Activated CD8-positive, alpha-beta T cell treated with anti-CD3 and anti-CD28 coated beads, Interleukin-2, amount 10 ng/mL, durations not matched to agents 7 days and 5 days (primary cell): ENCODE data around the gene USP22. TPM values are rescaled to one million over a fixed set of nuclear protein-coding genes. Genes with fewer than 3 reads are reported as not detected.
A peak's percentile ranks its signal among the peaks of the same experiment; 100 is the strongest.
"Not testable (repeated sequence)": the region's sequence is repeated elsewhere in the genome, so short reads cannot be mapped to it uniquely, and the experiment has no call there.

ENCODE experiments used
- ATAC-seq: fragments of 150-1000 bp; cut with Tn5 transposase; one replicate; pipeline ENCODE4 v1.10.0; 2021; ENCODE audit warnings: moderate library complexity
- CTCF ChIA-PET: fragments of 350-600 bp; sonication (Branson Sonifier 250); formaldehyde crosslinking; loops from one replicate; lab custom pipeline; 2021; ENCODE audit warnings: antibody characterized with exemption; lab: Charles Lee
- POLR2A ChIA-PET: fragments of 350-600 bp; sonication (Branson Sonifier 250); formaldehyde crosslinking; loops from one replicate; lab custom pipeline; 2021; ENCODE audit warnings: antibody characterized with exemption; lab: Charles Lee
- DNase-seq: peaks from one replicate; pipeline ENCODE4 v3.0.0-alpha.2; 2020
- H3K27ac Mint-ChIP-seq: one replicate; pipeline ENCODE4 v1.8.0; 2021; ENCODE audit warnings: mild to moderate bottlenecking, mixed read lengths
- H3K27me3 Mint-ChIP-seq: one replicate; pipeline ENCODE4 v1.8.0; 2021; ENCODE audit warnings: low read depth, mixed read lengths
- H3K36me3 Mint-ChIP-seq: one replicate; pipeline ENCODE4 v1.8.0; 2021; ENCODE audit warnings: low read depth, mixed read lengths
- H3K4me1 Mint-ChIP-seq: one replicate; pipeline ENCODE4 v1.8.0; 2021; ENCODE audit warnings: low read depth, mixed read lengths
- H3K4me3 Mint-ChIP-seq: one replicate; pipeline ENCODE4 v1.8.0; 2021; ENCODE audit warnings: mild to moderate bottlenecking, mixed read lengths
- H3K9me3 Mint-ChIP-seq: one replicate; pipeline ENCODE4 v1.8.0; 2022; ENCODE audit warnings: mixed read lengths; ENCODE audit not compliant: insufficient read depth
- total RNA-seq, 2 experiments: library from RNA; stranded (reverse); gene quantifications; one replicate each; pipeline ENCODE4 v1.2.3, GENCODE V29; 2021

USP22 gene
- 100 to 1,000 TPM; 138 to 148 TPM for total RNA-seq

- POLR2A ChIA-PET = interaction anchor here (0.6 to 2.6 kb wide), 20 partner anchors 8 to 244 kb away, joined by 3 to 39 read pairs (median 4); partner anchors contain the start of genes DHRS7B and TMEM11
- peak; percentile 59 for ATAC-seq
- peak within 1 kb of the TSS; percentile 99 for H3K4me3 Mint-ChIP-seq
Observed at GRCh38 chr17:21042458-21043295, at the start of gene USP22. USP22 (minus strand) TSS chr17:21043011; CDS start chr17:21042835, 176 bp downstream.

DNA sequence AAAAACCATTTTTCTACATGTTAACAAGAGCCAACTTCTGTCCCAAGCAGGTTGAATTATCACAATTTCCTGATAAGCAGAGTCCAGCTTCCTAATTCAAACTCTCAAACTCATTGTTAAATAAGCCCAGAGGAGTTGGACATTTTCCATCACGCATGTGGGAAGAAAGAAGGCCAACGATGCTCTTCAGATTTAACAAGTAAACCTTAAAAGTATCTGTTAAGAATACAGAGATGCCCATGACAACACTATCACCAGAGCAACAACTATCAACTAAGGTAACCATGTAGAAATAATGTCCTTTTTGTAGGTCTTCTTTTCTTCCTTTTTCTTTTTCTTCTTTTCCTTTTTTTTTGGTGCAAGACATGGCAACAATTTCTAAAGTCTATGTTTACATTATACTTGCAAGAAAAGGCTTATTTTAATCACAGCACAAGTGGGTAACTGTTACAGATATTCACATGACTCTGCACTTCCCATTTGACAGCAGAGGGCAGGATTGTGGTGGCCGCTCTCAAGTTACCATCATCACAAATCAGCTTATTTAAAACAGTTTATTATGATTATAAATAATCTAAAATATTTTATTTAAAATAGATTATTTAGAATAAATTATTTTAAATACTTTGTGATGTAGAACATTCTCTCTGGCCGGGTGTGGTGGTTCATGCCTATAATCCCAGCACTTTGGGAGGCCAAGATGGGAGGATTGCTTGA is 48.2 kb upstream of the USP22 start:
- Mint-ChIP-seq H3K36me3 (no peaks in the 10 kb centered on the region), H3K4me1 (no peaks in the 10 kb centered on the region), H3K27ac (no peak overlapping the region), H3K4me3 (no peak overlapping the region), H3K9me3 (no peaks in the 10 kb centered on the region), H3K27me3 (peaks cover 3% of the 10 kb centered on the region)
- ChIA-PET CTCF (interaction anchor here (0.9 to 1.4 kb wide), 2 partner anchors 8 to 48 kb away, joined by 3 to 5 read pairs; partner anchors contain the start of gene USP22), POLR2A (no interaction called here)
- DNase-seq (no peak), ATAC-seq (no peak)

More at GRCh38 chr17:21042458-21043295, at the start of gene USP22:
- peaks cover 12% of the 10 kb centered on the region for H3K36me3 Mint-ChIP-seq
- H3K9me3 Mint-ChIP-seq = no peaks in the 10 kb centered on the region
- peak within 1 kb of the TSS; percentile 96 for H3K27ac Mint-ChIP-seq
- peak; percentile 52 for DNase-seq
- H3K4me1 Mint-ChIP-seq = peaks cover 32% of the 10 kb centered on the region
- CTCF ChIA-PET = interaction anchor here (0.6 to 2.7 kb wide), 31 partner anchors 9 to 237 kb away, joined by 3 to 50 read pairs (median 4); partner anchors contain the start of gene NATD1
- H3K27me3 Mint-ChIP-seq = no peaks in the 10 kb centered on the region

DNA sequence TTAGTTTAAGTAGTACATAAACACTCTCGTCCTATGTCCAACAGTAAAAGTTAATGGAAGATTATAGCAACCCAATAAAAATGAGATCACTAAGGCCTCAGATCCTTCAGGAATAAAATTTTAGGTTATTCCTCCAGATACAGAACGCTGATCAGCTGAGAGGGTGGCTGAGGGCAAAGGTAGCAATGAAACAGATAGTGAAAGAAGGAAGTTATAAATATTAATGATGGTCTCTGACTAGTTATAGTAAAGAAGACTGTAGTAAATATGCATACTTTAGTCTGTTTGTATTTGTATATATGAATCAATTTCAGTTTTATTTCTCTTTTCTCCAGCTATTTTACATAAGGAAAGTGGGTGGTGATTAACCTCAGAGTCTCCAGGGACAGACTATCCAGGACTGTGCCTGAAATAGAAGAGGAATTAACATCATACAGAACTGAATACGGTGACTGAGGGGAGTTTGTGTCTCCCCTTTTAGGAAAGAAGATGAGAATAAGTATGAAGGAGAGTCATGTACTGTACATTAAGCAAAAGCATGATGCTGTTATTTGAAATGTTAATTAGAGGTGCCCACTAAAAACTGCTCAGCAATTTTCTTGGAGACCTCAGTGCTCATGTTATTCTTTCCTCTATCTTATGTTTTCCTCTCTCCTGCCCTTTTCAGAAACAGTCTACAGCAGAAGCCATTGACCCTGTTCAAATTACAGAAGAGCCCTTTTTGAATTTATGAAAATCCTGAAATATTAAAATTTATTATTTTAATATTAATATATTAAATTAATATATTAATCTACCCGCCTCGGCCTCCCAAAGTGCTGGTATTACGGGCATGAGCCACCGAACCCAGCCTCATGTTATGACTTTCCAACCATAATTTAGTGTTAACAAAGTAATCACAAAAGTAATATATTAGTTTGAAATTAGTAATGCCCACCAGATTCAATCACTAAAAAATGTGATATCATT is 47.4 kb upstream of the USP22 start:
- POLR2A ChIA-PET = no interaction called here
- CTCF ChIA-PET = interaction anchor here (0.9 kb wide), 1 partner anchor 9 kb away, joined by 3 read pairs; no protein-coding TSS in a partner anchor
- Mint-ChIP-seq H3K27me3 (peaks cover 3% of the 10 kb centered on the region), H3K27ac (no peak overlapping the region), H3K9me3 (no peaks in the 10 kb centered on the region), H3K4me3 (no peak overlapping the region), H3K4me1 (no peaks in the 10 kb centered on the region), H3K36me3 (no peaks in the 10 kb centered on the region)
- DNase-seq (no peak), ATAC-seq (no peak)

GRCh38 chr17:21089145-21089544 is 46.3 kb upstream of the USP22 start:
- H3K4me1 Mint-ChIP-seq = no peaks in the 10 kb centered on the region
- DNase-seq = no peak
- CTCF ChIA-PET = no interaction called here

DNA sequence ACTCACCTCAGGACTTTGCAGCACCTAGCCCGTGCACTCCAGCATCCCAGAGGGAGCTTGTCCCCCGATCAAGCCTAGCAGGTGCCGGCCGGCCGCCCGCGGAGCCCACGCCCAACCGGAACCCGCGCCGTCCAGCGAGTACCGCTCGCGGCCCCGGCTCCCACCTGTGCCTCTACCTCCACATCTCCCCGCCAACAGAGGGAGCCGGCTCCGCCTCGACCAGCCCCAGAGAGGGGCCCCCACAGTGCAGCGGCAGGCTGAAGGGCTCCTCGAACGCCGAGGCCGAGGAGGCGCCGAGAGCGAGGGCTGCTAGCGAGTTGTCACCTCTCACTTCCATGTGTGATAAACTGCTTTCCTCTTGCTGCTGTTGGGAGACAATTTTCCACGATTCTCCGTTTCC is 42.9 kb upstream of the USP22 start:
- H3K27me3 Mint-ChIP-seq = peaks cover 9% of the 10 kb centered on the region
- H3K27ac Mint-ChIP-seq = no peak overlapping the region
- H3K36me3 Mint-ChIP-seq = no peaks in the 10 kb centered on the region
- H3K9me3 Mint-ChIP-seq = no peaks in the 10 kb centered on the region
- POLR2A ChIA-PET = no interaction called here
- H3K4me1 Mint-ChIP-seq = no peaks in the 10 kb centered on the region
- CTCF ChIA-PET = interaction anchor here (0.8 to 1.2 kb wide), 3 partner anchors 14 to 42 kb away, joined by 3 read pairs; no protein-coding TSS in a partner anchor
- ATAC-seq (no peak), DNase-seq (no peak)
- H3K4me3 Mint-ChIP-seq = no peak overlapping the region

More at GRCh38 chr17:21089145-21089544, 46.3 kb upstream of the USP22 start:
- H3K4me3 Mint-ChIP-seq = no peak overlapping the region
- H3K36me3 Mint-ChIP-seq = no peaks in the 10 kb centered on the region
- ATAC-seq = no peak
- no peak overlapping the region for H3K27ac Mint-ChIP-seq
- H3K9me3 Mint-ChIP-seq = no peaks in the 10 kb centered on the region
- POLR2A ChIA-PET = no interaction called here
- peaks cover 3% of the 10 kb centered on the region for H3K27me3 Mint-ChIP-seq

GRCh38 chr17:21085280-21085679 is 42.5 kb upstream of the USP22 start:
- H3K27me3 Mint-ChIP-seq, POLR2A ChIA-PET, H3K27ac Mint-ChIP-seq, H3K36me3 Mint-ChIP-seq, ATAC-seq, DNase-seq, H3K4me3 Mint-ChIP-seq, H3K9me3 Mint-ChIP-seq, H3K4me1 Mint-ChIP-seq: not testable (repeated sequence)
- CTCF ChIA-PET = interaction anchor here (0.8 to 1.2 kb wide), 3 partner anchors 14 to 42 kb away, joined by 3 read pairs; no protein-coding TSS in a partner anchor

DNA sequence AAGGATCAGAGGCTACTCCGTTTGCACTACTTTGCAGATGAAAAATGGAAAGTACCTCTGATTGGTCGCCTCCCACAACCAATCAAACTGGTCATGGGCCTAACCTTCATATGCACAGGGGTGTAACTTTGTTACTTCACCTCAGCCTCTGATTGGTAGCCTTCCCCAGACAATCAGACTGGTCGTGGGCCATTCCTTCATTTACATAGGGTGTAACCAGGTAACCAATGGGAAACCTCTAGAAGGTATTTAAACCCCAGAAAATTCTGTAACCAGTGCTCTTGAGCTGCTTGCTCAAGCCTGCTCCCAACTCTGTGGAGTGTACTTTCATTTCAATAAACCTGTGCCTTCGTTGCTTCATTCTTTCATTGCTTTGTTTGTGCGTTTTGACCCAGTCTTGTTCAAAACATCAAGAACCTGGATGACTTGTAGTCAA is 39.2 kb upstream of the USP22 start:
- no peaks in the 10 kb centered on the region for H3K36me3 Mint-ChIP-seq
- ChIA-PET POLR2A (no interaction called here), CTCF (no interaction called here)
- H3K4me1 Mint-ChIP-seq = no peaks in the 10 kb centered on the region
- H3K27me3 Mint-ChIP-seq = peaks cover 20% of the 10 kb centered on the region
- no peak for ATAC-seq
- H3K4me3 Mint-ChIP-seq = no peak overlapping the region
- DNase-seq = no peak
- H3K9me3 Mint-ChIP-seq = no peaks in the 10 kb centered on the region
- H3K27ac Mint-ChIP-seq = no peak overlapping the region

DNA sequence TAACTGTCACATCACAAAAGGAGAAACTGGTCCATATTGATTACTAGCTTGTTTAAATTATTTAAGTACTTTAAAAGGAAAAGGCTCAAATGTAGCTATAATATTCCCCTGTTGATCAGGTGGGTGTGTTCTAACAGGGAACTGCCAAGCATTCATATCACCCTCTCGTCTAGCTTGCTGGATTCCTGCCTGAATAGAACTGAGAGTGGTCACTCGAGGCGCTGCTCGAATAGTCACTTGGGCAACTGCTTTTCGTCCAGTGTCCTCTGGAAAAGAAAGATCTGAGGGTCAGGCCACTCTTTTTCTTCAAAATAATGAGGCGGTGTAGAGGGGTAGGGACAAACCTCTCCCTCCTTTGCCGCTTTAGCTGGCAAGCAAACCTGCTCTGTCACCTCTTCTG is 36.4 kb upstream of the USP22 start:
- H3K27me3 Mint-ChIP-seq = peaks cover 28% of the 10 kb centered on the region

DNA sequence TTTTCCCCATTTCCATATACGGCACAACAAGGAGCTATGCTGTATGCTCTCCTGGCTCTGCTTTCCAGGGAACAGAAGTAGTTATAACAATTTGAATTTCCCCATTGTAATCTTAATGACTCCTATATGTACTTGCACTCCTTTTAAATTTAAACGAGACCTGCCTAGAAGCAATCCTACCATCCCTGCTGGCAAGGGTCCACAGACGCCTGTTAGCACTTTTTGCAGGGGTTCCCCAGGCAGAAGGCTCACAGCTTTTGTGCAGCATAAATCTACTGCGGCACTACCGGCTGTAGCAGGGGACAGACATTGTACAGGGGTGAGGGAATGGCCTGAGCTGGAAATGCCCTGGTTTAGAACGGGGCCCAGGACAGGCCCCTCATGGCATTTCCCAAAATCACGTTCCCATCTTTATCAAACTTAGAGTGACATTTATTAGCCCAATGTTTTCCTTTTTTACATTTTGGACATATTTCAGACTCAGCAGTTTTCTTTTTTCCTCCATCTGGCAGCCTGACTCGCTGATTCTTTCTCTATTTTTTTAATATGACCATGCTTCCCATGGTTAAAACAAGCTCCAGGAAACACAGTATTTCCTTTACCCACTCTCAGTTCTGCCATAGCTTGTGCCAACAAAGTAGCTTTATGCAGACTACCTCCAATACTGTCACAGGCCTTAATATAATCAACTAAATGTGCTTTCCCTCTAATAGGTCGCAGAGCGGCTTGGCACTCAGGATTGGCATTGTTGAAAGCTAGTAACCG is 35.4 kb upstream of the USP22 start:
- no peak overlapping the region for H3K4me3 Mint-ChIP-seq
- no peak overlapping the region for H3K27ac Mint-ChIP-seq
- POLR2A ChIA-PET = interaction anchor here (1.2 kb wide), 1 partner anchor 35 kb away, joined by 3 read pairs; no protein-coding TSS in a partner anchor
- ATAC-seq (no peak), DNase-seq (no peak)
- CTCF ChIA-PET = interaction anchor here (1.4 to 2.2 kb wide), 2 partner anchors 35 to 41 kb away, joined by 3 to 7 read pairs; partner anchors contain the start of gene USP22
- peaks cover 28% of the 10 kb centered on the region for H3K27me3 Mint-ChIP-seq
- no peaks in the 10 kb centered on the region for H3K4me1 Mint-ChIP-seq
- H3K9me3 Mint-ChIP-seq = no peaks in the 10 kb centered on the region
- H3K36me3 Mint-ChIP-seq = no peaks in the 10 kb centered on the region

More for the DNA sequence above, 36.4 kb upstream of the USP22 start:
- no peak overlapping the region for H3K27ac Mint-ChIP-seq
- ATAC-seq (no peak), DNase-seq (no peak)
- H3K9me3 Mint-ChIP-seq = no peaks in the 10 kb centered on the region
- H3K4me1 Mint-ChIP-seq = no peaks in the 10 kb centered on the region
- H3K4me3 Mint-ChIP-seq = no peak overlapping the region
- ChIA-PET POLR2A (no interaction called here), CTCF (interaction anchor here (0.7 to 2.2 kb wide), 4 partner anchors 20 to 40 kb away, joined by 3 to 7 read pairs (median 4); partner anchors contain the start of gene USP22)
- H3K36me3 Mint-ChIP-seq = no peaks in the 10 kb centered on the region

GRCh38 chr17:21077281-21077680 is 34.5 kb upstream of the USP22 start:
- POLR2A ChIA-PET = no interaction called here
- CTCF ChIA-PET = no interaction called here

More at GRCh38 chr17:21077281-21077680, 34.5 kb upstream of the USP22 start:
- no peak overlapping the region for H3K4me3 Mint-ChIP-seq
- no peak overlapping the region for H3K27ac Mint-ChIP-seq
- no peak for DNase-seq
- no peaks in the 10 kb centered on the region for H3K9me3 Mint-ChIP-seq
- no peak for ATAC-seq
- H3K36me3 Mint-ChIP-seq = no peaks in the 10 kb centered on the region
- H3K27me3 Mint-ChIP-seq = peaks cover 28% of the 10 kb centered on the region
- H3K4me1 Mint-ChIP-seq = no peaks in the 10 kb centered on the region
